ENCODE measurements around the gene HOXB3. TPM values are rescaled to one million over a fixed set of nuclear protein-coding genes. Genes with fewer than 3 reads are reported as not detected.

HOXB3 gene
- total and polyA plus RNA-seq, 10 donors, result 3.6 to 23.1 (median 8.8) TPM

DNA sequence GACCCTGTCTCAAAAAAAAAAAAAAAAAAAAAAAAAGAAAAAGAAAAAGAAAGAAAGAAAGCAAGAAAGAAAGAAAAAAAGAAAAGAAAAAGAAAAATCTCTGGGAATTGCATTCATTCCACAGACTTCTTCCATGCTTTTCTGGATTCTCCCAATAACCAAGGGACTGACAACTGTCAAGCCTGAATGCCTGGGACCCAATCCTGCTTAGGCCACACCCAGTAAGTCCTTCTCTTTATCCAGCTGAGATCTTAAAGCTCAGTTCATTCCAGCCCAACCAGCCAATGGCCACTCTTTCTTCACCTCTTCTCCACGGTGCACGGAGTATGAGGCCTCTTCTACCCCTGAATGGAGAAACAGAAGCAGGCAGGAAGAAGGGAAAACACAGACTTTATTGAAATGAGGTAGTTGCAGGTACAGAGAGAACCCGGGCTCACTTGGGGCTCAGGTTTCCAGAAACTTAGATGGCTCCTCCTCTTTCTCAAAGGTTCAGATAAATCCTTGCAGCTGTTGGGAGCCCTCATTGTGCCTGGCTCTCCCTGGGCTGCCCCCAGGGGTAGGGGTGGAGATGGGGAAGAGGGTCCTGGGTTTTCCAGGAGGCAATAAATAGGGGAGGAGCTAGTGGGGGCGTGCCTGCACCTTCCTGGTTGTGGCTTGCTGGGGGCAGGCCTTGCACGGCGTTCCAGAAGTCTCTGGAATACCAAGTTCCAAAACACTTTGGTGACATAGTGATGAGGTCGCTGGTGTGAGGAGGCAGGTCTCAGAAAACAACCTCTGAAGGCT, 61.7 kb downstream of the HOXB3 start:
- peaks cover 0 to 15% (median 8%) of the 10 kb centered on the region in 6 donors for H3K4me1 ChIP-seq
- no peak for DNase-seq
- H3K27ac ChIP-seq, result no peak overlapping the region
- no peak for TF ChIP-seq POLR2AphosphoS5 (IDR thresholded peaks at IDR 0.05)
- TF ChIP-seq, protein P1, sequence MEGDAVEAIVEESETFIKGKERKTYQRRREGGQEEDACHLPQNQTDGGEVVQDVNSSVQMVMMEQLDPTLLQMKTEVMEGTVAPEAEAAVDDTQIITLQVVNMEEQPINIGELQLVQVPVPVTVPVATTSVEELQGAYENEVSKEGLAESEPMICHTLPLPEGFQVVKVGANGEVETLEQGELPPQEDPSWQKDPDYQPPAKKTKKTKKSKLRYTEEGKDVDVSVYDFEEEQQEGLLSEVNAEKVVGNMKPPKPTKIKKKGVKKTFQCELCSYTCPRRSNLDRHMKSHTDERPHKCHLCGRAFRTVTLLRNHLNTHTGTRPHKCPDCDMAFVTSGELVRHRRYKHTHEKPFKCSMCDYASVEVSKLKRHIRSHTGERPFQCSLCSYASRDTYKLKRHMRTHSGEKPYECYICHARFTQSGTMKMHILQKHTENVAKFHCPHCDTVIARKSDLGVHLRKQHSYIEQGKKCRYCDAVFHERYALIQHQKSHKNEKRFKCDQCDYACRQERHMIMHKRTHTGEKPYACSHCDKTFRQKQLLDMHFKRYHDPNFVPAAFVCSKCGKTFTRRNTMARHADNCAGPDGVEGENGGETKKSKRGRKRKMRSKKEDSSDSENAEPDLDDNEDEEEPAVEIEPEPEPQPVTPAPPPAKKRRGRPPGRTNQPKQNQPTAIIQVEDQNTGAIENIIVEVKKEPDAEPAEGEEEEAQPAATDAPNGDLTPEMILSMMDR (IDR thresholded peaks at IDR 0.05 in 8 of 11, conservative IDR thresholded peaks at IDR 0.05 in 3 of 11), result no peak
- no peak for TF ChIP-seq POLR2A (IDR thresholded peaks at IDR 0.05)
- WGBS, 5 donors, result 61 to 82% (median 79%) methylated on average over 7 of the region's 7 CpGs
- H3K36me3 ChIP-seq, result no peaks in the 10 kb centered on the region
- H3K4me3 ChIP-seq, result no peak overlapping the region
- H3K27me3 ChIP-seq (replicated peaks in 1 of 7), result peaks cover 0 to 56% (median 25%) of the 10 kb centered on the region in 7 donors
- intact Hi-C loops (cut with DNase I; ENCODE audit: low total_unique reads), result no loop called here
- H3K9me3 ChIP-seq, result no peaks in the 10 kb centered on the region

DNA sequence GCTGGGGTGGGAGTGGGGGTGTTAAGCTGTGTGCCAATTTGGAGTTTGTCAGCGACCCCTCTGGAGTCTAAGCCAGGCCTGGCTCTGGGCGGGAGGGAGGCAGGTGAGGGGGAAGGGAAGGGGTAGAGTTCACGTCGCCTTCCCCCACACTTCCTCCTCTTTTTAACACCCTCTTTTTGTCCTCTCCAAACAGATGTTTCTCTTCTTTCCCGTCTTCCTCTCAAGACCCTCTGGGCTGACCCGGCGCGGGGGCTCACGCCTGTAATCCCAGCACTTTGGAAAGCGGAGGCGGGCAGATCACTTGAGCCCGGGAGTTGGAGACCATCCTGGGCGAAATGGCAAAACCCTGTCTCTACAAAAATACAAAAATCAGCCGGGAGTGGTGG, 62.5 kb downstream of the HOXB3 start:
- peak in 1 of 3 donors; percentile 7 for TF ChIP-seq POLR2AphosphoS5 (IDR thresholded peaks at IDR 0.05)
- TF ChIP-seq, protein P1 (IDR thresholded peaks at IDR 0.05 in 8 of 11, conservative IDR thresholded peaks at IDR 0.05 in 3 of 11), result no peak
- H3K4me3 ChIP-seq, result peak overlapping the region in 1 of 8 donors; percentile 31
- peak overlapping the region in 1 of 8 donors; percentile 22 for H3K27ac ChIP-seq
- no peak for DNase-seq
- intact Hi-C loops (cut with DNase I; ENCODE audit: low total_unique reads), result no loop called here
- no peaks in the 10 kb centered on the region for H3K9me3 ChIP-seq
- H3K27me3 ChIP-seq (replicated peaks in 1 of 7), result peaks cover 0 to 61% (median 25%) of the 10 kb centered on the region in 7 donors
- WGBS, 5 donors, result 51 to 70% (median 66%) methylated on average over 14 of the region's 14 CpGs
- H3K4me1 ChIP-seq, result peaks cover 0 to 15% (median 8%) of the 10 kb centered on the region in 6 donors
- no peaks in the 10 kb centered on the region for H3K36me3 ChIP-seq

DNA sequence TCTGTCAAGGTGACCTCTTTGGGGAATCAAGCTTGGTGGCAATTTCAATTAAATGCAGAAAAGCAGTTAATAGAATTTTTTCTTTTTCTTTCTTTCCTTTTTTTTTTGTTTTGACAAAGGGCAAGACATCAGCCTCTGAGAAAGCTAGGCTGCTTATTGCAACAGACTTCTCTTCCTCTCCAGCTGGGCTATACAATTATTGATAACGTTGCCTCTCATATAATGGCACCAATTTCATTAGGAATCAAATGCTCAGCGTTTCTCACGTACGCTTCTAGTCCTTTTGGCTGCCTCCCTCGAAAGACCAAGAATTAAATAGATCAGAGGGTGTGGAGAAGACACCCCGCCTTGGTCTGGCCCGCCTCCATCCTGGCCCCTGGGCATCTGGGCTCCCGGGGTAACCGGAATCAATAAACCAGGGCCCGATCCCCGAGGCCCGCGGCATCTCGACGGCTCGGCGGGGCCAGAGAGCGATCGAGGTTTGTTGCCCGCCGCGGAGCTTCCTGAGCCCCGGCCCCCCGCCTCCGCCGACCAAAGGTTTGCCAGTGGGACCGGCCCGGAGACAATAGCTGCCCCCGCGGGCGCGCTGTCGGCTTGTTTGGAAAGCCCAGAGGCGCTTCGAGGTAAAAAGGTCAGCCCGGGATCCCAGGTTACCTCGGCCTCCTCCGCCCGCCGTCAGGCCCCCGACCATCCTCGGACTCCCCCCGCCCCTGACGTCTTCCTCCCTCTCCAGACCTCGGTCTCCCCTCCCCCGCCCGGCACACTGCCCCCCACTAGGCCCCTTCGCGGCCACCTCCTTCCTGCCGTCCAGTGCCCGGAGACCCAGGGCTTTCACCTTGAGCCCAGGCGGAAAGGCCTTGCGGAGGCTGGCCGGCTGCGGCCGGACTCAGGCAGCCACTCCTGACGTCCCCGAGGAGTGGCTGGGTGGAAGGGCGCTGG, 63.2 kb downstream of the HOXB3 start:
- H3K36me3 ChIP-seq, result no peaks in the 10 kb centered on the region
- H3K27me3 ChIP-seq (replicated peaks in 1 of 7), result peaks cover 0 to 66% (median 25%) of the 10 kb centered on the region in 7 donors
- 23 to 54% (median 32%) methylated on average over 16 to 59 of the region's 59 CpGs for WGBS, 5 donors
- peak overlapping the region in 1 of 8 donors; percentile 31 for H3K4me3 ChIP-seq
- peaks cover 0 to 15% (median 8%) of the 10 kb centered on the region in 6 donors for H3K4me1 ChIP-seq
- TF ChIP-seq POLR2A (IDR thresholded peaks at IDR 0.05) (no peak), POLR2AphosphoS5 (IDR thresholded peaks at IDR 0.05) (peak in 1 of 3 donors; percentile 29)
- TF ChIP-seq, protein P1 (IDR thresholded peaks at IDR 0.05 in 8 of 11, conservative IDR thresholded peaks at IDR 0.05 in 3 of 11), result no peak
- no peaks in the 10 kb centered on the region for H3K9me3 ChIP-seq
- intact Hi-C loops (cut with DNase I; ENCODE audit: low total_unique reads), result no loop called here
- peak overlapping the region in 1 of 8 donors; percentile 22 for H3K27ac ChIP-seq
- DNase-seq, result no peak

Measured in spleen (tissue), 11 donors.